Measurements from ENCODE around the gene TUT4. TPM values are rescaled to one million over a fixed set of nuclear protein-coding genes. Genes with fewer than 3 reads are reported as not detected.

Gene TUT4
- polyA plus RNA-seq, 1 donor from 2014 or later, result 84.1 TPM

DNA sequence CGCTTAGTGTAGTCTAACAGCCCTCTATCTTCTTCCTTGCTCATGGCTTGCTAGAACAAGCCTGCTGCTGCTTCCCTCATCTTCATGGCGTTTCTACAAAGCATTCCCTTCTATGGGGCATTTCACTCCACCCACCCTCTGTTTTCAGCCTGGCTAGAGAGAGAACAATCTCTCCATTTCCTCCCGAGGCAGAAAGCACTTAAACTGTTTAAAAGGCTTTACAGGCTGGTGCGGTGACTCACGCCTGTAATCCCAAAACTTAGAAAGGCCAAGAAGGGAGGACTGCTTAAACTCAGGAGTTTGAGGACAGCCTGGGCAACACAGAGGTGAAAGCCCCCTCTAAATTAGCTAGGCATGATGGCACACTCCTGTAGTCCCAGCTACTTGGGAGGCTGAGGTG lies 166.4 kb downstream of the TUT4 start:
- Histone ChIP-seq H3K9me3 (ENCODE audit: low read length) (no peaks in the 10 kb centered on the region), H3K4me2 (ENCODE audit: low read length) (no peak overlapping the region), H4K20me1 (ENCODE audit: insufficient read depth) (no peaks in the 10 kb centered on the region), H3K9me2 (ENCODE audit: insufficient read depth, low read length) (no peaks in the 10 kb centered on the region), H3K27me3 (ENCODE audit: insufficient read depth, low read depth, low read length) (no peaks in the 10 kb centered on the region), H3K36me3 (ENCODE audit: insufficient read depth, low read length) (no peaks in the 10 kb centered on the region), H2AFZ (ENCODE audit: low read depth, low read length) (no peak overlapping the region), H3K9ac (ENCODE audit: low read length) (no peak overlapping the region), H3K27ac (ENCODE audit: low read length) (no peak overlapping the region), H3K79me2 (replicated peaks; ENCODE audit: insufficient read depth, low read length) (no peaks in the 10 kb centered on the region), H3K4me3 (ENCODE audit: low read length) (no peak overlapping the region), H3F3A (ENCODE audit: insufficient read depth, low read length, poor library complexity, severe bottlenecking) (no peaks in the 10 kb centered on the region)
- TF ChIP-seq TAF1 (IDR thresholded peaks at IDR 0.05; ENCODE audit: low read depth), result no peak
- no peak for TF ChIP-seq EZH2 (IDR thresholded peaks at IDR 0.05; ENCODE audit: borderline replicate concordance, insufficient read depth, low read length, poor library complexity, severe bottlenecking)
- no peak for TF ChIP-seq EP300 (conservative IDR thresholded peaks at IDR 0.05; ENCODE audit: poor library complexity, severe bottlenecking)
- TF ChIP-seq, protein P1, sequence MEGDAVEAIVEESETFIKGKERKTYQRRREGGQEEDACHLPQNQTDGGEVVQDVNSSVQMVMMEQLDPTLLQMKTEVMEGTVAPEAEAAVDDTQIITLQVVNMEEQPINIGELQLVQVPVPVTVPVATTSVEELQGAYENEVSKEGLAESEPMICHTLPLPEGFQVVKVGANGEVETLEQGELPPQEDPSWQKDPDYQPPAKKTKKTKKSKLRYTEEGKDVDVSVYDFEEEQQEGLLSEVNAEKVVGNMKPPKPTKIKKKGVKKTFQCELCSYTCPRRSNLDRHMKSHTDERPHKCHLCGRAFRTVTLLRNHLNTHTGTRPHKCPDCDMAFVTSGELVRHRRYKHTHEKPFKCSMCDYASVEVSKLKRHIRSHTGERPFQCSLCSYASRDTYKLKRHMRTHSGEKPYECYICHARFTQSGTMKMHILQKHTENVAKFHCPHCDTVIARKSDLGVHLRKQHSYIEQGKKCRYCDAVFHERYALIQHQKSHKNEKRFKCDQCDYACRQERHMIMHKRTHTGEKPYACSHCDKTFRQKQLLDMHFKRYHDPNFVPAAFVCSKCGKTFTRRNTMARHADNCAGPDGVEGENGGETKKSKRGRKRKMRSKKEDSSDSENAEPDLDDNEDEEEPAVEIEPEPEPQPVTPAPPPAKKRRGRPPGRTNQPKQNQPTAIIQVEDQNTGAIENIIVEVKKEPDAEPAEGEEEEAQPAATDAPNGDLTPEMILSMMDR (IDR thresholded peaks at IDR 0.05; ENCODE audit: poor library complexity, severe bottlenecking), result no peak
- TF ChIP-seq, protein P2, sequence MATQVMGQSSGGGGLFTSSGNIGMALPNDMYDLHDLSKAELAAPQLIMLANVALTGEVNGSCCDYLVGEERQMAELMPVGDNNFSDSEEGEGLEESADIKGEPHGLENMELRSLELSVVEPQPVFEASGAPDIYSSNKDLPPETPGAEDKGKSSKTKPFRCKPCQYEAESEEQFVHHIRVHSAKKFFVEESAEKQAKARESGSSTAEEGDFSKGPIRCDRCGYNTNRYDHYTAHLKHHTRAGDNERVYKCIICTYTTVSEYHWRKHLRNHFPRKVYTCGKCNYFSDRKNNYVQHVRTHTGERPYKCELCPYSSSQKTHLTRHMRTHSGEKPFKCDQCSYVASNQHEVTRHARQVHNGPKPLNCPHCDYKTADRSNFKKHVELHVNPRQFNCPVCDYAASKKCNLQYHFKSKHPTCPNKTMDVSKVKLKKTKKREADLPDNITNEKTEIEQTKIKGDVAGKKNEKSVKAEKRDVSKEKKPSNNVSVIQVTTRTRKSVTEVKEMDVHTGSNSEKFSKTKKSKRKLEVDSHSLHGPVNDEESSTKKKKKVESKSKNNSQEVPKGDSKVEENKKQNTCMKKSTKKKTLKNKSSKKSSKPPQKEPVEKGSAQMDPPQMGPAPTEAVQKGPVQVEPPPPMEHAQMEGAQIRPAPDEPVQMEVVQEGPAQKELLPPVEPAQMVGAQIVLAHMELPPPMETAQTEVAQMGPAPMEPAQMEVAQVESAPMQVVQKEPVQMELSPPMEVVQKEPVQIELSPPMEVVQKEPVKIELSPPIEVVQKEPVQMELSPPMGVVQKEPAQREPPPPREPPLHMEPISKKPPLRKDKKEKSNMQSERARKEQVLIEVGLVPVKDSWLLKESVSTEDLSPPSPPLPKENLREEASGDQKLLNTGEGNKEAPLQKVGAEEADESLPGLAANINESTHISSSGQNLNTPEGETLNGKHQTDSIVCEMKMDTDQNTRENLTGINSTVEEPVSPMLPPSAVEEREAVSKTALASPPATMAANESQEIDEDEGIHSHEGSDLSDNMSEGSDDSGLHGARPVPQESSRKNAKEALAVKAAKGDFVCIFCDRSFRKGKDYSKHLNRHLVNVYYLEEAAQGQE (IDR thresholded peaks at IDR 0.05; ENCODE audit: borderline replicate concordance), result no peak
- no peak for TF ChIP-seq SMC3 (conservative IDR thresholded peaks at IDR 0.05; ENCODE audit: poor library complexity)
- no peak for TF ChIP-seq MXI1 (conservative IDR thresholded peaks at IDR 0.05; ENCODE audit: poor library complexity, severe bottlenecking)
- TF ChIP-seq POLR2AphosphoS5 (IDR thresholded peaks at IDR 0.05), result no peak
- no peak for TF ChIP-seq RAD21 (conservative IDR thresholded peaks at IDR 0.05)

DNA sequence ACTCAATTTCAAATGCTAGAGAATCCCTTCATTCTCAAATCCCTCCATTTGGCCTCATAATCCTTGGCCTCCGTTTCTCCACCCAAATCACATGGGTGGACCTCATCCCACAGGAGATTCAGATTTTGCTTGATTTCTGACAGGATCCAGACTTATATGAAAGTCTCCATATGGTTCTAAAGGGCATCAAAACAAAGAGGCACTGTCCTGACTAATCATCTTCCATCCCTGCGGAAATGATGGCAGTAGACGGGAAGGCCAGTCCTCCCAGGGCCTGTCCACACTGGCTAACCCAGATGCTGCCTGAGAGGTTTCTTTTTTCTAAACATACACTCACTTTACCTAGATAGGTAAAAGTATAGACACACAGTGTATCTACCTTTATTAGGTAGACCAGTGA lies 167.5 kb downstream of the TUT4 start:
- Histone ChIP-seq H3K9me3 (ENCODE audit: low read length) (no peaks in the 10 kb centered on the region), H3K4me2 (ENCODE audit: low read length) (no peak overlapping the region), H3K79me2 (replicated peaks; ENCODE audit: insufficient read depth, low read length) (no peaks in the 10 kb centered on the region), H3K4me3 (ENCODE audit: low read length) (no peak overlapping the region), H3K27me3 (ENCODE audit: insufficient read depth, low read depth, low read length) (no peaks in the 10 kb centered on the region), H3F3A (ENCODE audit: insufficient read depth, low read length, poor library complexity, severe bottlenecking) (no peaks in the 10 kb centered on the region), H3K27ac (ENCODE audit: low read length) (no peak overlapping the region), H3K9me2 (ENCODE audit: insufficient read depth, low read length) (no peaks in the 10 kb centered on the region), H3K36me3 (ENCODE audit: insufficient read depth, low read length) (no peaks in the 10 kb centered on the region), H2AFZ (ENCODE audit: low read depth, low read length) (no peak overlapping the region), H4K20me1 (ENCODE audit: insufficient read depth) (no peaks in the 10 kb centered on the region), H3K9ac (ENCODE audit: low read length) (no peak overlapping the region)
- TF ChIP-seq EP300 (conservative IDR thresholded peaks at IDR 0.05; ENCODE audit: poor library complexity, severe bottlenecking) (no peak), MXI1 (conservative IDR thresholded peaks at IDR 0.05; ENCODE audit: poor library complexity, severe bottlenecking) (no peak), SMC3 (conservative IDR thresholded peaks at IDR 0.05; ENCODE audit: poor library complexity) (no peak), POLR2AphosphoS5 (IDR thresholded peaks at IDR 0.05) (no peak), RAD21 (conservative IDR thresholded peaks at IDR 0.05) (no peak), TAF1 (IDR thresholded peaks at IDR 0.05; ENCODE audit: low read depth) (no peak), EZH2 (IDR thresholded peaks at IDR 0.05; ENCODE audit: borderline replicate concordance, insufficient read depth, low read length, poor library complexity, severe bottlenecking) (no peak)
- TF ChIP-seq, protein P2 (IDR thresholded peaks at IDR 0.05; ENCODE audit: borderline replicate concordance), result no peak
- TF ChIP-seq, protein P1 (IDR thresholded peaks at IDR 0.05; ENCODE audit: poor library complexity, severe bottlenecking), result no peak
